Spleen (tissue), 11 donors: ENCODE measurements around the gene CDY2B. TPM values are rescaled to one million over a fixed set of nuclear protein-coding genes. Genes with fewer than 3 reads are reported as not detected.
"Not testable (repeated sequence)": the region's sequence is repeated elsewhere in the genome, so short reads cannot be mapped to it uniquely, and the experiment has no call there.

ENCODE experiments used
- DNase-seq: peaks from one replicate; pipeline ENCODE4 v3.0.0-alpha.2; 2020
- H3K27ac ChIP-seq, 8 donors: fragments of 200-600 bp; sonication (generic) in 7 of 8; 1 replicate in 4 of 8; 2 replicates in 4 of 8; pipeline versions ENCODE4 v1.5.0 to v1.8.0; 2016 to 2021; ENCODE audit warnings: inconsistent platforms in 4 of 8, mild to moderate bottlenecking in 4 of 8, moderate library complexity in 1 of 8
- H3K27me3 ChIP-seq, 7 donors: fragments of 200-600 bp; sonication (generic) in 6 of 7; replicated peaks in 1 of 7; 1 replicate in 4 of 7; 2 replicates in 3 of 7; pipeline versions ENCODE4 v1.5.0 to v1.8.0; 2016 to 2021; ENCODE audit warnings: inconsistent platforms in 3 of 7, mild to moderate bottlenecking in 1 of 7
- H3K36me3 ChIP-seq, 6 donors: fragments of 200-600 bp; sonication (generic) in 5 of 6; 1 replicate in 4 of 6; 2 replicates in 2 of 6; pipeline versions ENCODE4 v1.5.0 to v1.8.0; 2016 to 2021; ENCODE audit warnings: inconsistent platforms in 2 of 6
- H3K4me1 ChIP-seq, 6 donors: fragments of 200-600 bp; sonication (generic) in 5 of 6; 1 replicate in 3 of 6; 2 replicates in 3 of 6; pipeline versions ENCODE4 v1.5.0 to v1.8.0; 2016 to 2021; ENCODE audit warnings: inconsistent platforms in 3 of 6
- H3K4me3 ChIP-seq, 8 donors: fragments of 200-600 bp; sonication (generic) in 7 of 8; 1 replicate in 4 of 8; 2 replicates in 4 of 8; pipeline versions ENCODE4 v1.5.0 to v1.8.0; 2016 to 2021; ENCODE audit warnings: inconsistent platforms in 4 of 8, mild to moderate bottlenecking in 4 of 8, moderate library complexity in 2 of 8
- H3K9me3 ChIP-seq, 8 donors: fragments of 200-600 bp; sonication (generic) in 7 of 8; 1 replicate in 4 of 8; 2 replicates in 4 of 8; pipeline versions ENCODE4 v1.5.0 to v1.8.0; 2016 to 2021; ENCODE audit warnings: inconsistent platforms in 4 of 8
- WGBS, 5 donors: extraction: QIAGEN DNeasy Blood & Tissue Kit in 3 of 5; methylation state at CpG; one replicate each; pipeline versions ENCODE4 v1.1.5 to v1.1.7; 2013 to 2018; 5-methylcytosine and 5-hydroxymethylcytosine counted together
- intact Hi-C: fragments of 100-400 bp; cut with DNase I; formaldehyde crosslinking; loops from one replicate; pipeline ENCODE4 v1.15.0; 2023; ENCODE audit warnings: low total_unique reads
- polyA plus RNA-seq, 3 donors: library from polyadenylated mRNA; stranded (reverse); fragments of 200-250 nt; gene quantifications; one replicate each; pipeline ENCODE4 v1.2.1, GENCODE V29; 2013
- total RNA-seq, 7 donors: library from RNA; depleted of rRNA in 3 of 7; stranded (reverse); fragments of >200 nt in 3 of 7; fragmentation: NEBNext Ultra II Directional in 4 of 7; extraction: Animal tissue kit (Norgen Biotek cat#: 25700) in 4 of 7; gene quantifications; one replicate each; pipeline versions ENCODE4 v1.1.0 to v1.2.1, GENCODE V29; 2016 to 2021
- donor health status: healthy with polysubstance abuse.
- donor health status: DM: no; HTN: no; CAD: no; lungs with moderate emphysema.
- donor health status: DM: no; HTN: no; CAD: no.
- donor health status: Bipolar disorder and iron deficiency.
- donor health status: healthy.
- donor health status: DM: no; HTN: no; CAD: no.
- donor health status: DM: yes; HTN: yes; CAD: no.

CDY2B gene
- total and polyA plus RNA-seq, 10 donors = not detected

- H3K4me3 ChIP-seq, intact Hi-C loops, H3K27ac ChIP-seq, H3K9me3 ChIP-seq, H3K36me3 ChIP-seq, H3K27me3 ChIP-seq, DNase-seq, H3K4me1 ChIP-seq: not testable (repeated sequence)
- WGBS, 5 donors = no CpG with 5 or more reads among the region's 10 CpGs
Observed at GRCh38 chrY:17856963-17857848, 22.8 kb downstream of the CDY2B start.

DNA sequence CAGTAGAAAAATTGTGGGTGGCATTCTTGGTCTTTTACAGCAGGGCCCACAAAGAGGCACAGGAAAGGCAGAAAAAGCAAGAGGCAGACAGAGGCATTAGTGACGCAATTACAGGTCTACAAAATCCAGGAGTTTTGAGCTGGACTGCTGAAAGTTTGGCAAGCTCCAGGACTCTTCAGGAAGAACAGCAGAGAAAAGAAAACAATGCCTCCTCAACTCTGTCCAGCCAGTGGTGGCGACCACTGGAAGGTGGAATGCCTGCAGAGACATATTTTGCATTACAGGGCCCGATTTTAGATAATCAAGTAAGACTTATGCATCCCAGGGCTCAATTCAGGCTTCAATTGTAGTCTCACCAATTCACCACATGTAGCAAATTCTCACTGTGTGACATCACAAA lies 23.5 kb downstream of the CDY2B start:
- H3K27me3 ChIP-seq, H3K36me3 ChIP-seq, intact Hi-C loops, H3K4me3 ChIP-seq, H3K27ac ChIP-seq, H3K4me1 ChIP-seq, H3K9me3 ChIP-seq, DNase-seq: not testable (repeated sequence)
- no CpG with 5 or more reads among the region's 3 CpGs for WGBS, 5 donors

GRCh38 chrY:17849131-17849530 lies 30.9 kb downstream of the CDY2B start:
- H3K27me3 ChIP-seq, DNase-seq, H3K36me3 ChIP-seq, H3K4me1 ChIP-seq, H3K4me3 ChIP-seq, intact Hi-C loops, H3K27ac ChIP-seq, H3K9me3 ChIP-seq: not testable (repeated sequence)
- WGBS, 5 donors = no CpG with 5 or more reads among the region's 4 CpGs

DNA sequence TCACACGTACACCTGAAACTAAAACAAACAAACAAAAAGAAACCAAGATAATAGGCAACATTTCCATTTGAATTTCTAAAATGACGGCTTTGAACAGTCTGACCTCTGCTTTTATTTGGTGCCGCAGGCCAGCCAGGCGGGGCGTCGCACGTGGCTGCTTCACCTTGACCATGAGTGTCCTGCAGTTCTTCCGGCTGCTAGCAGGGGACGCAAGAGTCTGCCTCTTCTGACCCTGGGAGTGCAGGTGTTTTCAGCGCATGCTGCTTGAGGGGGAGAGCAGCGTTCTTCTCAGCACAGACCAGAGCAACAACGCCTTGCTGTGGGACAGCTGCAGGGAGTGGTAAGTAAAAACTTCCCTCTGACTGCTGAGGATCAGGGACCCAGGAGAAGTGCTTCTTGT lies 47.9 kb downstream of the CDY2B start:
- H3K27me3 ChIP-seq, intact Hi-C loops, H3K36me3 ChIP-seq, H3K4me3 ChIP-seq, DNase-seq, H3K27ac ChIP-seq, H3K9me3 ChIP-seq, H3K4me1 ChIP-seq: not testable (repeated sequence)
- WGBS, 5 donors = no CpG with 5 or more reads among the region's 12 CpGs

Other genes with a start within 250 kb of the CDY2B start
- not detected for gene CDY2A, start 145.6 kb upstream of the CDY2B start, total RNA-seq
- not detected for gene CDY2A, start 145.6 kb upstream of the CDY2B start, polyA plus RNA-seq